ENCODE results near the gene SOWAHA. TPM values are rescaled to one million over a fixed set of nuclear protein-coding genes. Genes with fewer than 3 reads are reported as not detected.

SOWAHA gene
- total RNA-seq, 1 donor from 2014 or later: not detected

GRCh38 chr5:132771503-132771998 is 41.6 kb upstream of the SOWAHA start:
- peaks cover 21% of the 10 kb centered on the region for H3K4me1 Mint-ChIP-seq (ENCODE audit: unreplicated experiment)
- no peak for TF ChIP-seq CTCF (IDR thresholded peaks at IDR 0.05; ENCODE audit: unreplicated experiment)

DNA sequence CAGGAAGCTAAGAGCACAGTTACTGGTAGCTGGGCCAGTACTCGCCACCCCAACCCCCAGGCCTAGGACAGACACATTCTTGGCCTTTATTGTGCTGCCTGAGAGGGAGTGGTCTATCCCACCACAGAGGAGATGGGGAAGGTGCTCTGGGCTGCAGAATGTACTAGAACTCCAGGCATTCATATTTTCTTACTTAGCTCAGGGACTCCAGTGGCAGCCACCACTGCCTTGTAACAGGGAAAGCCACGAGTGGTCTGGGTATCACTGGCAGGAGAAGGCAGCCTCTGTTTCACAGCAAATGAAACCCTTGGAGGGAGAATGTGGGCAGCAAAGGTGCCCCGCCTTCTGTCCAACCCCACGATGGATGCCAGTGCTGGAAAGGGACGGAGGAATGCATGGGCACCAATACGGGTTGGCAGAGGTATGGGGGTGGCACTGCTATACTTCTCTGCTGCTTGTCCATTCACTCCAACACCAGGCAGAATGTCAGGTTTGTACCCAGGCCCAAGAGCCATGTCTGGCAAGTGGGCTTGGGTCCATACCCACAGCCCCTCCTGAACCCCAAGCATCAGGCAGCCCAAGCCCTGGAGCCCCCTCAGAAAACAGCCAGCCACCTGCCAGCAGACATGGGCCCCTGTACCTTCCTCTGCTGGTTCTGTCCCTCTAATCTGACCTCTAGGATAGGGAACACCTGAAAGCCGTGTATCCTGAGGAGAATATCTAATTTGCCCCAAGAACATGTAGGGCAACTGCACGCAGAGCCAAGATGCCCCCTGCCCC is 40.6 kb upstream of the SOWAHA start:
- no peak for TF ChIP-seq CTCF (IDR thresholded peaks at IDR 0.05; ENCODE audit: unreplicated experiment)
- Mint-ChIP-seq H3K27me3 (ENCODE audit: unreplicated experiment) (peaks cover 7% of the 10 kb centered on the region), H3K36me3 (ENCODE audit: low read depth, unreplicated experiment) (no peaks in the 10 kb centered on the region), H3K4me1 (ENCODE audit: unreplicated experiment) (peaks cover 15% of the 10 kb centered on the region), H3K9me3 (ENCODE audit: unreplicated experiment) (no peaks in the 10 kb centered on the region), H3K4me3 (ENCODE audit: unreplicated experiment) (no peak overlapping the region), H3K27ac (ENCODE audit: unreplicated experiment) (no peak overlapping the region)
- no peak for DNase-seq (ENCODE audit: low spot score)

More at GRCh38 chr5:132771503-132771998, 41.6 kb upstream of the SOWAHA start:
- Mint-ChIP-seq H3K36me3 (ENCODE audit: low read depth, unreplicated experiment) (peaks cover 8% of the 10 kb centered on the region), H3K27me3 (ENCODE audit: unreplicated experiment) (peaks cover 9% of the 10 kb centered on the region), H3K9me3 (ENCODE audit: unreplicated experiment) (no peaks in the 10 kb centered on the region), H3K27ac (ENCODE audit: unreplicated experiment) (no peak overlapping the region), H3K4me3 (ENCODE audit: unreplicated experiment) (no peak overlapping the region)
- DNase-seq (ENCODE audit: low spot score): no peak

DNA sequence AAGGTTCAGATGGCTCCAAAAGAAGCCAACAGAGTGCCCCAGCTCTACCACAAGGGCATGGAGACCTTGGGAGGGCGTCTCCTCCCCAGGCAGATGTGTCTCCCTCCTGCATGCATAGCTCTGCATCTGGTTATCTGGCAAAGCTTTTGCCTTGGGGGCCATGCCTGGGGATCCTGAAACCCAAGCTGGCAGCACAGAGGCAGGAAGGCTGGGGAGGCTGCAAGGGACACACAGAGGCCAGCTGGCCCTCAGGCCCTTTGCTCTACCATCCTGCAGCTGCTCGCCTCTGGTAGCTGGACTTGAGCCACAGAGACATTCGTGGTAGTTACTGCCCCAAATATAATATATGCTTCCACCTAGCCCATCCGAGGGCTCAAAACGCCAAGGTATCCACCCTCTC is 40.0 kb upstream of the SOWAHA start:
- peaks cover 3% of the 10 kb centered on the region for H3K36me3 Mint-ChIP-seq (ENCODE audit: low read depth, unreplicated experiment)
- H3K4me1 Mint-ChIP-seq (ENCODE audit: unreplicated experiment): peaks cover 13% of the 10 kb centered on the region
- DNase-seq (ENCODE audit: low spot score): no peak
- no peak overlapping the region for H3K27ac Mint-ChIP-seq (ENCODE audit: unreplicated experiment)
- no peak overlapping the region for H3K4me3 Mint-ChIP-seq (ENCODE audit: unreplicated experiment)
- peaks cover 7% of the 10 kb centered on the region for H3K27me3 Mint-ChIP-seq (ENCODE audit: unreplicated experiment)
- no peaks in the 10 kb centered on the region for H3K9me3 Mint-ChIP-seq (ENCODE audit: unreplicated experiment)
- no peak for TF ChIP-seq CTCF (IDR thresholded peaks at IDR 0.05; ENCODE audit: unreplicated experiment)

DNA sequence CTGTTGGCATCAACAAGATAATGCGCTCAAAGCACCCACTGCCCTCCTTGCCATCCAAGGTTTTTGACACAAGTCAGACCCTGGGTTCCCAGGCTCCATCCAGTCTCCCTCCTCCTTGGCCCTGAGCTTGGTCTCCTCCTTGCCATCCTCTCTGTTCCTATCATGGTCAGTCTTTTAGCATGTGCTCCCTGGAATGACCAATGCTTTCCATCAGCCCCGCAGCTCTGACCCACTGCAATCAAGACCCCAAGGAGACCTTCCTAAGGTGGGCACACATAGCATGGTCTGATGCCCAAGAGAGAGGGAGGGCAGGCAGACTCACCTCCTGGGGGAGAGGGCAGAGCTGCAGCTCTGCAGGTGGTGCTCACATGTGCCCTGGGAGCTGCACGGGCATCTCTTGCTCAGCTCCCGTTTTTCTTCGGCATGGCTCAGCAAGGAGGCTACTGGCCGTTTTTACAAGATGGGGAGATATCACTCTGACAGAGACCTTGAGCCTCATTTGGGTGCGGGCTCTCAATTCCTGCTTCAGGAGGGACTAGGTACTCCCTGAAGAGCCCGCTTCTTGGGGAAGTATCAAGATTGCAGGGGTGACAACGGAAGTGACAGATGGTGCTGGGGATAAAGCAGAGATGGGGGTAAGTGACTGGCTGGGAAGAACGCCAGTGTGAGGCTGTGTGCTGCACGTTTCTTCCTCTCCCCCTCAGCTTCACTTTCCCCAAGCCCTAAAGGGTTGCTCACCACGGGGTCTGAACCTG is 39.3 kb upstream of the SOWAHA start:
- peaks cover 16% of the 10 kb centered on the region for H3K4me1 Mint-ChIP-seq (ENCODE audit: unreplicated experiment)
- H3K9me3 Mint-ChIP-seq (ENCODE audit: unreplicated experiment): no peaks in the 10 kb centered on the region
- no peak for TF ChIP-seq CTCF (IDR thresholded peaks at IDR 0.05; ENCODE audit: unreplicated experiment)
- H3K27ac Mint-ChIP-seq (ENCODE audit: unreplicated experiment): no peak overlapping the region
- peaks cover 9% of the 10 kb centered on the region for H3K36me3 Mint-ChIP-seq (ENCODE audit: low read depth, unreplicated experiment)
- H3K4me3 Mint-ChIP-seq (ENCODE audit: unreplicated experiment): no peak overlapping the region
- no peak for DNase-seq (ENCODE audit: low spot score)
- H3K27me3 Mint-ChIP-seq (ENCODE audit: unreplicated experiment): peaks cover 11% of the 10 kb centered on the region
